Amniotic stem cell (primary cell): ENCODE results near the gene SHANK1.
A peak's percentile ranks its signal among the peaks of the same experiment; 100 is the strongest.

Experiments
- DNase-seq: peaks from one replicate; lab custom pipeline; 2025; lab: John Stamatoyannopoulos, UW

The SHANK1 gene

GRCh38 chr19:50711805-50712204 lies 7.8 kb downstream of the SHANK1 start:
- DNase-seq = no peak

DNA sequence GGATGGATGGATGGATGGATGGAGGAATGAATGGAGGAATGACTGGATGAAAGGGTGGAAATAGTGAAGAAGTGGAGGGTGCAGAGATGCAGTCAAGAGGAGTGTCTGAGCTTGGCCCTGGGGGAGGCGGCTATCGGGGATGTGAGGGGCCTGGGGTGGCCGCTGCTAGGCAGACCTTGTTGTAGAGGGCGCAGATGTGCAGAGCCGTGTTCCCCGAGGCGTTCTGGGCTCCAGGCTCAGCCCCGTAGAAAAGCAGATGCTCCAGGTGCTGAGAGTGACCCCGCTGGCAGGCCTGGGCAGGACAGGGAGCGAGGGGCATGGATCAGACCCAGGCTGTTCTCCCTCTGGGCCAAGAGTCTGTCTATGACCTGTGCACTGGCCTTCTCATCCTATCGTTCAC lies 8.4 kb downstream of the SHANK1 start:
- no peak for DNase-seq

GRCh38 chr19:50710612-50711011 lies 9.0 kb downstream of the SHANK1 start:
- no peak for DNase-seq

GRCh38 chr19:50710094-50710493 lies 9.5 kb downstream of the SHANK1 start:
- no peak for DNase-seq

- DNase-seq = no peak
Observed at GRCh38 chr19:50708179-50708879, 11.3 kb downstream of the SHANK1 start.

DNA sequence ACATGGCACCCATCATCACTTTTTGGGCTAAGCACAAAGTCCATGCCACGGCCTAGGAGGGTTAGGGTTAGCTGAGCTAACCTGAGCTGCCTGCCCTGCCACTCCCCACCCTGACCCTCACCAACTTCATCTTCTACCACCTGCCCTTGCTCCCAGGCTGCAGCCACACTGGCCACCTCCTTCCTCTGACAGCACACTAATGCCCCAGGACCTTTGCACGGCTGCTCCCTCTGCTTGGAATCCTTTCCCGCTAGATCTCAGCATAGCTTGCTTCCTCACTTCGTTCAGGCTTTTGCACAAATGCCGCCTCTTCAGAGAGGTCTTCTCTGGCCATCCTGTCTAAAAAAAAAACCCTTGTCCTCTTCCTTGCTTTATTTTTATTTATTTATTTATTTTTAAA lies 13.2 kb downstream of the SHANK1 start:
- no peak for DNase-seq

DNA sequence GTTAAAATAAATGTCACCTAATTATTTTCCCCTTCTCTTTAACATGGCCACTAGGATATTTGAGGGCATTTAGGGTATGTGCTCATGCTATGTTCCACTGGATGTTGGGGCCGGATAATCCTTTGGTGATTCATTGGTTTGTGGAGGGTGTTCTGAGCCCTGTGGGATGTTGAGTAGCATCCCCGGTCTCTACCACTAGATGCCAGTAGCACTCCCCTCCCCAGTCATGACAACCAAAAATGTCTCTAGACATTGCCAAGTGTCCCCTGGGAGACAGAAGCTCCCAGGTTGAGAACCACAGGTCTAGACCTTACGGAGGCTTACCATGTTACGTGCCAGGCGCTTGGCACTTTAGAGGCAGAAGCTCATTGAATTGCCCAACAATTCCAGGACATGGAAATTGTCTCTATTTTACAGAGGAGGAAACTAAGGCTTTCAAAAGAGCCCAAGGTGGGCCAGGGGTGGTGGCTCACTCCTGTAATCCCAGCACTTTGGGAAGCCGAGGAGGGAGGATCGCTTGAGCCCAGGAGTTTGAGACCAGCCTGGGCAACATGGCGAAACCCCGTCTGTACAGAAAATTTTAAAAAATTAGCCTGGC lies 14.1 kb downstream of the SHANK1 start:
- DNase-seq = peak; percentile 77

DNA sequence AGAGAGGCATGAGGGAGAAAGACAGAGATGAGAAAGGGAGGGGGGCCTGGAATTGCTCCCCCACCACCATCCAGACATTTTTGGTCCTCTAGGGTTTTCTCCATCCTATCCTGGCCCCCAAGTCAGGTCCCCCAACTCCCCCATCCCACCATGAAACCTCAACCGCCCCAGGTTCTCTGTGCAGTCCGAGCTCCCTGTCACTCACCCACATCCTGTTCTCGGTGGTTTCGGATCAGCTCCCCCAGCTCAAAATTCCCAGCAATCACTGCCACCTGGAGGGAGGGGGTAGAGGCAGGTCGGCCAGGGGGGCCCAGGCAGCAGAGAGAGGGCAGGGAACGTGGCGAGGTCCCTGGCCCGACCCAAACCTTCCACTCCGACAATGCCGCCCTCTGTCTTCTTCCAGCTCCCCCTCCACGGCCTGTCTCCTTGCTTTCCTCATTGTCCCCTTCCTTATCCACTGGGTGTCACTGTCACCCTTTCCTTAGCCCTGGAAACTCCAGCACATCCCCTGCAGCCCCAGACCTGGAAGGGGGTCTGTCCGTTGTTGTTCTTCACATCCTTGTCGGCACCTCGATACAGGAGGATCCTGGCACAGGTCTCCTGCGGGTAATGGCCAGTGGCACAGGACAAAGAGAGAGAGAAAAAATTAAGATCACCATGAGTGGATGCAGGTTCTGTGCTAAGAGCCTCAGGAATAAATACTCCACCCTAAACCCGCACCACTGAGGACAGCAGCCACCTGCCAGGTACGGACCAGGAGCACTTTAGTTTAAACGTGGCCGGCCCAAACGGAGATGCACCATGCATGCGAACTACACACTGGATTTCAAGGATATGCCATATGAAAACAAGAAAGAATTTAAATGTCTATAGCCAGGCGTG lies 15.4 kb downstream of the SHANK1 start:
- no peak for DNase-seq

GRCh38 chr19:50702871-50703829 lies 16.5 kb downstream of the SHANK1 start:
- DNase-seq = no peak

DNA sequence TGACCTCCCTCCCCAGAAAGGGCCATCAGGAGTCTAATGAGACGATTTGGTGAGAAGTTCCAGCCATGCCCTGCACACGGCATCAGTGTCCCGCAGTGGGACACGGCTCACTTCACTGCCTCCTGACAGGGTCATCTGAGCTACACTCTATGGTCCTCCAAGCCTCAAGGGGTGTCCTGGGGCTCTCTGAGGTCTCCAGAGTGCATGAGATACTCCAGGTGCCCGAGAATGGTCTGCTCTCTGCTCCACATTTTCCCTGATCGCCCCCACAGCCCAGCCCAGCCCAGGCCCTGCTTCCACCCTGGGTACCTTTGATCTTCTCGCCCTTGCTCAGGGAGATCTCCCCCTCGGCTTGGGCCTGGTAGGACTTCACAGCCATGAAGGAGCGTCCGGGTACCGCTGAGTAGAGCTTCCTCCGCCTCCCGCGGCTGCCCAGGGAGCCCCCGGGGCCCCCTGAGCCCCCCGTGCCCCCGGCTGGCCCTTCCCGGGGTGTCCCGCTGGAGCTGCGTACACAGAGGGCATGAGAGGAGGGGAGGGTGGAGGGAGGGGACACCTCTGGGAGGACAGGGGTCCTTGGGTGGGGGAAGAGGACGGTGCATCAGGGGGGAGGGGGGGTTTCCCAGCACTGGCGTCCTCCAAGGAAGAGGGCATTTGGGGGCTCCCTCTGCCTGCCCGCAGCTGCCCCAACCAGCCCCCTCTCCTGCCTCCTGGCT lies 17.3 kb downstream of the SHANK1 start:
- DNase-seq = no peak

DNA sequence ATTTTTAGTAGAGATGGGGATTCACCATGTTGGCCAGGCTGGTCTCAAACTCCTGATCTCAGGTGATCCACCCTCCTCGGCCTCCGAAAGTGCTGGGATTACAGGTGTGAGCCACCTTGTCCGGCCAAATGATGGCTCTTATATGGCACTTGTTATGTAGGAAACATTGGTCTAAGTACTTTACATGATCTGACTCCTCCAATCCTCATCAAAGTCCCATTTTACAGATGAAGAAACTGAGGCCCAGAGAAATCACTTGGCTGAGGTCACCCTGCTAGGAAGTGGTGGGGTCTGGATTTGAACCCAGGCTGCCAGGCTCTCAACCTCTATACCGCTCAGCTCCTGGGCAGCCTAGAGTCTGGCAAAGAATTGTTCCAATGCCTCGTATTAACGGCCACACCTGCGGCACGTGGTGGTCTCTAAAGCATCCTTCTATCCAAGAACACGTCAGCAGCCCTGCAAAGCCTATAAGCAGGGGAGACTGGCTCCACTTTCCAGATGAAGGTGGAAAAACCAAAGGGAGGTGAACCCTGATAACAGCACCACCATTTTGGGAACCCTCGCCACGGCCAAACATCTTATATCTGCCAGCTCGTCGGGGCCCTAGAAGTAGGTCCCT lies 18.1 kb downstream of the SHANK1 start:
- DNase-seq = no peak

GRCh38 chr19:50697414-50698124 lies 22.0 kb downstream of the SHANK1 start:
- no peak for DNase-seq

GRCh38 chr19:50696094-50696483 lies 23.5 kb downstream of the SHANK1 start:
- DNase-seq = no peak

DNA sequence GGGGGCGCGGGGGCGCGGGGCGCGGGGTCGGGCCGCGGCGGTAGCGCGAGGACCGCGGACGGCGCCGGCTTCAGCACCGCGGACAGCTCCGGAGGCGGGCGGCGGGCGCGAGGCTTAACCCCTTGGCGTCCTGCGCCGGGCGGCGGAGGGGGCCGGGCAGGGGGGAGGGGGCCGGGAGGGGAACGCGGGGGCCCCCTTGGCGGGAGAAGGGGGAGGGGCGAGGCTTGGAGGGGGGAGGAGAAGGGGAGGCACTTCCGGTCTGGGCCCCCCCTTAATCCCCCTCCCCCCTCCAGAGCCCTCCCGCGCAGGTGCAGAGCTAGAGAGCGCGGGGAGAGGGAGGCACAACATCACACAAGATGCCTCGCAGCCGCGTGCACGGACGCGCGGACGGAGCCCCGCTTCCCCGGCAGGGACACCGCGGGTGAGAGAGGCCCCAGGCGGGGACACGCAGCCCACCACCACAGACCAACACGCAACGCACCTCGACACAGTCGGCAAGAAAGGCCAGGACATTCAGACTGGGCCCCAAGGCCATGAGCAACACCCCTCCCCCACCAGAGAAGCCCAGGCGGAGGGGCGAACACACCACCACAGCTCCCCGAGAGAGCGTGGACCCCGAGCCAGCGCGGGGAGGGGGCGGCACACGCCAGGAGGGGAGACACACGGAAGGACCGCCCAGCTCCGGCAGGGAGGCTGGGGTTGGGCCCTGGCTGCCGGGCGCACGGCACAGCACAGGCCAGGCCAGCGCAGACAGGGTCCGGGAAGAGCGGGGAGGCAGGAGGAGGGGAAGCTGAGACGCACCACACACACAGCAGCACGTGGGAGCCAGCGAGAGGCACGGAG lies 24.1 kb downstream of the SHANK1 start:
- DNase-seq = no peak

DNA sequence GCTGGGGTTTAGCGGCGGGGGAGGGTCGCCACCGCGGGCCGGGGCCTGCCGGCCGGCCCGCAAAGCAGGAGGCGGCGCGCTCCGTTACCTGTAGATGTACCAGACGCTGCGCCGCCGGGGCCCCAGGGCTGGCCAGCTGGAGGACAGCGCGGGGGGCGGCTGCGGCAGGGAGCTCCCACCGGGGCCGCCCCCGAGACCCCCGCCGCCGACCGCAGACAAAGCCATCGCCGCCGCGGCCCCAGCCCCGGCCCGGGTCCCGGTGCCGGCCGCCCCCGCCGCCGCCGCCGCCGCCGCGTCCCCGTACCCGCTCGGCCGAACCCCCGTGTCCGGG lies 24.8 kb downstream of the SHANK1 start:
- no peak for DNase-seq

- no peak for DNase-seq
Observed at GRCh38 chr19:50693064-50693975, 26.3 kb downstream of the SHANK1 start.

DNA sequence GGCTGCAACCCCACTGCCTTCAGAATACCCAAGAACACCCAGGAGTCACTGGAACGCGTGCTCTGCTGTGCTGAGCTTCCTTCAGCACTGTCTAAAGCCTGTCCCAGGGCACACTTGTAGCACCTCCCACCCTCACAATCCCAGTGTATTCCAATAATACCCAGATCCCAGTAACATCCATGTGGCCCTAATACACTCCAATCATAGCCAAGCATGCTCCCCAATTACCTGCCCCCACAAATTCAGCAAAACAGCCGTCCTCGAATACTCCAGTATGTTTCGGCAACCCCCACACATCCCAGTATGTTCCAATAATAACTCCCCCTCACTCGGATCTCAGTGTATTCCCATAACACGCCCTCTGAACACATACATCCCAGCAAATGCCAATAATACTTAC lies 29.2 kb downstream of the SHANK1 start:
- no peak for DNase-seq

DNA sequence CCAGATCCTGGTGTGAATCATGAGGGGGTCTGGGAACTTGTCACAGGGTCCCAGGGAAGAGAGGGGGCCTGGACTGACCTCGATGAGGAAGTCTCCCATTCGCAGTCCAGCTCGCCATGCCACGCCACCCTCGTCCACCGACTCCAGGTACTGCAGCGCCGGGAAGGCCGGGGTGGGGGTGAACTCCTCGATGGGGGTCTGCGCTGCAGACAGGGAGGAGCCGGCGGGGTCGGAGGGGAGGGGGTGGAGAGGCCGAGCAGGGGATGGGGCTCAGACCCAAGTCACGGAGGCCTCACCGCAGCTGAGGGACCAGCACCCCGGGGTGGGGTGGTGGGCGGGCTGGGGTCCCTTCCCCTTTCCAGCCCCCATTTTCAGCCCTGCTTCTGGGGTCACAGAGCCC lies 30.8 kb downstream of the SHANK1 start:
- DNase-seq = no peak
